Measurements from ENCODE around the gene ZNF3. TPM values are rescaled to one million over a fixed set of nuclear protein-coding genes. Genes with fewer than 3 reads are reported as not detected.

The ZNF3 gene
- total and polyA plus RNA-seq, 9 donors = 21.9 to 45.0 (median 38.4) TPM

GRCh38 chr7:100106633-100107032 lies 25.1 kb upstream of the ZNF3 start:
- Histone ChIP-seq H3K9me3 (no peaks in the 10 kb centered on the region), H3K36me3 (no peaks in the 10 kb centered on the region), H3K27me3 (no peaks in the 10 kb centered on the region), H3K4me3 (no peak overlapping the region), H3K27ac (no peak overlapping the region), H3K4me1 (ENCODE audit: insufficient read depth) (no peaks in the 10 kb centered on the region)
- WGBS, 3 donors = 70 to 76% (median 71%) methylated on average over 17 of the region's 17 CpGs
- intact Hi-C loops (cut with DNase I) = no loop called here
- TF ChIP-seq POLR2A (IDR thresholded peaks at IDR 0.05) (no peak), CTCF (IDR thresholded peaks at IDR 0.05) (no peak), EP300 (IDR thresholded peaks at IDR 0.05) (no peak)
- DNase-seq = no peak

GRCh38 chr7:100105534-100105933 lies 24.0 kb upstream of the ZNF3 start:
- no peak for DNase-seq
- TF ChIP-seq CTCF (IDR thresholded peaks at IDR 0.05) (no peak), POLR2A (IDR thresholded peaks at IDR 0.05) (no peak), EP300 (IDR thresholded peaks at IDR 0.05) (no peak)
- Histone ChIP-seq H3K27me3 (no peaks in the 10 kb centered on the region), H3K4me1 (ENCODE audit: insufficient read depth) (no peaks in the 10 kb centered on the region), H3K27ac (no peak overlapping the region), H3K4me3 (no peak overlapping the region), H3K9me3 (no peaks in the 10 kb centered on the region), H3K36me3 (no peaks in the 10 kb centered on the region)
- 89 to 95% (median 91%) methylated on average over 4 of the region's 4 CpGs for WGBS, 3 donors
- intact Hi-C loops (cut with DNase I) = no loop called here

GRCh38 chr7:100102950-100103840 lies 21.7 kb upstream of the ZNF3 start:
- Histone ChIP-seq H3K27ac (no peak overlapping the region), H3K4me1 (ENCODE audit: insufficient read depth) (no peaks in the 10 kb centered on the region), H3K4me3 (no peak overlapping the region), H3K36me3 (no peaks in the 10 kb centered on the region), H3K27me3 (no peaks in the 10 kb centered on the region), H3K9me3 (no peaks in the 10 kb centered on the region)
- intact Hi-C loops (cut with DNase I) = no loop called here
- DNase-seq = no peak
- WGBS, 3 donors = 74 to 80% (median 79%) methylated on average over 17 of the region's 17 CpGs
- TF ChIP-seq POLR2A (IDR thresholded peaks at IDR 0.05) (no peak), EP300 (IDR thresholded peaks at IDR 0.05) (no peak), CTCF (IDR thresholded peaks at IDR 0.05) (no peak)

- peak; percentile 97 to 98 (median 98) for DNase-seq
- Histone ChIP-seq H3K4me1 (ENCODE audit: insufficient read depth) (no peaks in the 10 kb centered on the region), H3K4me3 (peak within 1 kb of the TSS; percentile 85), H3K27ac (peak within 1 kb of the TSS; percentile 78 to 91), H3K36me3 (no peaks in the 10 kb centered on the region), H3K9me3 (no peaks in the 10 kb centered on the region), H3K27me3 (no peaks in the 10 kb centered on the region)
- WGBS, 3 donors = 0 to 1% (median 0%) methylated on average over 75 to 80 of the region's 80 CpGs
- intact Hi-C loops (cut with DNase I) = no loop called here
- no peak for TF ChIP-seq EP300 (IDR thresholded peaks at IDR 0.05)
- peak; percentile 5 for TF ChIP-seq POLR2A (IDR thresholded peaks at IDR 0.05)
Measured at GRCh38 chr7:100101016-100101862, 19.7 kb upstream of the ZNF3 start, which contains the start of the genes AP4M1 and MCM7. TSS of gene AP4M1 (plus strand) at chr7:100101643. CDS start at chr7:100101715, 72 bp downstream. TSS of gene MCM7 (minus strand) at chr7:100101397. CDS start at chr7:100101294, 103 bp downstream.
